NCI-H2081 treated with DMSO at 0.1 percent for 48 hours (cell line): Measurements from ENCODE around the gene C10orf95.
"Not testable (repeated sequence)": the region's sequence is repeated elsewhere in the genome, so short reads cannot be mapped to it uniquely, and the experiment has no call there.

Experiments used
- DNase-seq: peaks from one replicate; lab custom pipeline; 2025; lab: John Stamatoyannopoulos, UW

The C10orf95 gene

GRCh38 chr10:102463983-102464382 lies 12.6 kb upstream of the C10orf95 start:
- no peak for DNase-seq

- no peak for DNase-seq
These were observed 11.2 kb upstream of the C10orf95 start for GRCh38 chr10:102462512-102463054.

- DNase-seq, result peak; percentile 27
These were observed 10.1 kb upstream of the C10orf95 start for GRCh38 chr10:102461187-102462054.

GRCh38 chr10:102460836-102461186 lies 9.5 kb upstream of the C10orf95 start:
- DNase-seq, result no peak

GRCh38 chr10:102458656-102459055 lies 7.3 kb upstream of the C10orf95 start:
- no peak for DNase-seq

- no peak for DNase-seq
These were observed 6.3 kb upstream of the C10orf95 start for GRCh38 chr10:102457591-102458150.

GRCh38 chr10:102455893-102456471 lies 4.6 kb upstream of the C10orf95 start:
- DNase-seq, result no peak

GRCh38 chr10:102454662-102455487 lies 3.5 kb upstream of the C10orf95 start:
- DNase-seq, result not testable (repeated sequence)

GRCh38 chr10:102453502-102453901 lies 2.2 kb upstream of the C10orf95 start:
- DNase-seq, result no peak

- no peak for DNase-seq
These were observed 1.5 kb upstream of the C10orf95 start for GRCh38 chr10:102452672-102453340.

GRCh38 chr10:102450374-102451104 lies 804 bp downstream of the C10orf95 start:
- peak; percentile 56 for DNase-seq

- DNase-seq, result no peak
These were observed 1.3 kb downstream of the C10orf95 start for GRCh38 chr10:102450124-102450373.

GRCh38 chr10:102449321-102450123 lies 1.8 kb downstream of the C10orf95 start:
- DNase-seq, result peak; percentile 1

GRCh38 chr10:102444851-102445250 lies 6.5 kb downstream of the C10orf95 start:
- no peak for DNase-seq

- DNase-seq, result no peak
These were observed 13.0 kb downstream of the C10orf95 start for GRCh38 chr10:102438374-102438773.

GRCh38 chr10:102437515-102437914 lies 13.8 kb downstream of the C10orf95 start:
- no peak for DNase-seq

GRCh38 chr10:102436312-102436711 lies 15.0 kb downstream of the C10orf95 start:
- DNase-seq, result no peak

- DNase-seq, result no peak
These were observed 15.7 kb downstream of the C10orf95 start for GRCh38 chr10:102435529-102436233.

GRCh38 chr10:102435133-102435497 lies 16.2 kb downstream of the C10orf95 start:
- DNase-seq, result no peak
